Keratinocyte (primary cell): Measurements from ENCODE around the gene DOLPP1.

Source experiments
- EZH2 ChIP-seq: IDR thresholded peaks from one replicate; pipeline ENCODE4 v1.6.1; 2012; ENCODE audit warnings: inconsistent platforms, mild to moderate bottlenecking, low read length, moderate library complexity
- TF ChIP-seq, protein P1 (sequence below), 3 experiments: IDR thresholded peaks in 1 of 3; conservative IDR thresholded peaks in 1 of 3; optimal IDR thresholded peaks in 1 of 3; 2 replicates in 2 of 3; 3 replicates in 1 of 3; pipeline versions ENCODE3 to v1.5.1; 2011; ENCODE audit warnings: low read length in 3 of 3, mild to moderate bottlenecking in 3 of 3, moderate library complexity in 2 of 3, control low read depth in 1 of 3, inconsistent platforms in 1 of 3; ENCODE audit not compliant: insufficient read depth in 2 of 3; ENCODE audit errors: extremely low read depth in 1 of 3

DNA sequence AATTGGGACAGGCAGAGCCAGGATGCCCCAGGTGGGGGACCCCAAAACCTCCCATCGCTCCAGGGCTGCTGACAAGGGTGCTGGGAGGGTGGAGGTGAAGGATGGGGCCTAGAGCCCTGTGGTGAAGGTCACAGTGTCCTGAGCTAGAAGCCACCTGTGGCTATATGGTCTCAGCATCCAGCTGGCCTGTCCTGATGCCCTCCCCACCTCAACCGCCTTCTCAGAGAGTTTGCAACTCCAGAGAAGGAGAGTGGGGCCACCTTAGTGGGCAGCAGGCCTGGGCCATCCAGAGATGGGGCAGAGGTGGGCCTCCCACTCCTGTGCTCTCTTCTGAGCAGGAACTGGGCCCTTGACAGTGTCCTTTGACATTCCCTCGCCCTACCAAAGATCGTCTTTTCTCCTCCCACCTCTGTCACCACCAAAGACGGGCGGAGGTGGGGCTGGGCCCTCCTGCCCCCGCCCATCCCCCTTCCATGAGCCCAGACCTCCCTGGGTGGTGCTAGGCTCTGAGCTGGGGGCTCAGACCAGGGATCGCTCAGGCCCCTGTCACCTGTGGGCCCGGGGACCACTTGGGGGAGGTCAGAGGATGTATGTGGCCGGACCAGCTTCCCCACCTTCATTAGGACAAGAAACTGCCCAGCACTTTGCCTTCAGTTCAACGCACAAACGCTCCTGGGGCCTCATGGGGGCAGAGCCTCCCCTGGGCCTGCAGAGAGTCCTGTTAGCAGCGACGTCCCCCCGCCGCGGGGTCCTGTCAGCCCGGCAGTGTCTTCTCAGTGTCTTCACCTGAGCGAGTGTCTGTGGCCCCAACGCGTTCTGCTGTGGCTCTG is 10.0 kb upstream of the DOLPP1 start:
- TF ChIP-seq EZH2, result no peak
- TF ChIP-seq, protein P1, sequence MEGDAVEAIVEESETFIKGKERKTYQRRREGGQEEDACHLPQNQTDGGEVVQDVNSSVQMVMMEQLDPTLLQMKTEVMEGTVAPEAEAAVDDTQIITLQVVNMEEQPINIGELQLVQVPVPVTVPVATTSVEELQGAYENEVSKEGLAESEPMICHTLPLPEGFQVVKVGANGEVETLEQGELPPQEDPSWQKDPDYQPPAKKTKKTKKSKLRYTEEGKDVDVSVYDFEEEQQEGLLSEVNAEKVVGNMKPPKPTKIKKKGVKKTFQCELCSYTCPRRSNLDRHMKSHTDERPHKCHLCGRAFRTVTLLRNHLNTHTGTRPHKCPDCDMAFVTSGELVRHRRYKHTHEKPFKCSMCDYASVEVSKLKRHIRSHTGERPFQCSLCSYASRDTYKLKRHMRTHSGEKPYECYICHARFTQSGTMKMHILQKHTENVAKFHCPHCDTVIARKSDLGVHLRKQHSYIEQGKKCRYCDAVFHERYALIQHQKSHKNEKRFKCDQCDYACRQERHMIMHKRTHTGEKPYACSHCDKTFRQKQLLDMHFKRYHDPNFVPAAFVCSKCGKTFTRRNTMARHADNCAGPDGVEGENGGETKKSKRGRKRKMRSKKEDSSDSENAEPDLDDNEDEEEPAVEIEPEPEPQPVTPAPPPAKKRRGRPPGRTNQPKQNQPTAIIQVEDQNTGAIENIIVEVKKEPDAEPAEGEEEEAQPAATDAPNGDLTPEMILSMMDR (optimal IDR thresholded peaks at IDR 0.05 in 1 of 3, IDR thresholded peaks at IDR 0.05 in 1 of 3, conservative IDR thresholded peaks at IDR 0.05 in 1 of 3; ENCODE audit: extremely low read depth in 1 of 3, insufficient read depth in 2 of 3, low read length in 3 of 3), result no peak
